ENCODE measurements around the gene RAB18.

RAB18 gene

GRCh38 chr10:27547047-27547446 lies 42.9 kb downstream of the RAB18 start:
- no peak for DNase-seq (ENCODE audit: low read depth)

- no peak for DNase-seq (ENCODE audit: low read depth)
Measured at GRCh38 chr10:27547482-27547881, 43.4 kb downstream of the RAB18 start.

- DNase-seq (ENCODE audit: low read depth) = no peak
Measured at GRCh38 chr10:27550823-27551222, 46.7 kb downstream of the RAB18 start.

- peak; percentile 69 for DNase-seq (ENCODE audit: low read depth)
Measured at GRCh38 chr10:27558612-27559020, 54.5 kb downstream of the RAB18 start.

DNA sequence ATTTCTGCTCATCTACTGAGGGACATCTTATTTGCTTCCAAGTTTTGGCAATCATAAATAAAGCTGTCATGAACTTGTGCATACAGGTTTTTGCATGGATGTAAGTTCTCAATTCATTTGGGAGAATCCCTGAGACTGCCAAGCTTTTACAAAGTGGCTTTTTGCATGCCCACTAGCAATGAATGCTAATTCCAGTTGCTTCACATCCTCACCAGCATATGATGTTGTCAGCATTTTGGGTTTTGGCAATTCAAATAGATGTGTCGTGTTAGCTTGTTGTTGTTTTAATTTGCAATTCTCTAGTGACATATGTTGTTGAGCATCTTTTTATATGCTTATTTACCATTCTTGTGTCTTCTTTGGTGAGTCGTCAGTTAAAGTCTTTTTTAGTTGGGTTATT lies 57.2 kb downstream of the RAB18 start:
- DNase-seq (ENCODE audit: low read depth) = no peak

DNA sequence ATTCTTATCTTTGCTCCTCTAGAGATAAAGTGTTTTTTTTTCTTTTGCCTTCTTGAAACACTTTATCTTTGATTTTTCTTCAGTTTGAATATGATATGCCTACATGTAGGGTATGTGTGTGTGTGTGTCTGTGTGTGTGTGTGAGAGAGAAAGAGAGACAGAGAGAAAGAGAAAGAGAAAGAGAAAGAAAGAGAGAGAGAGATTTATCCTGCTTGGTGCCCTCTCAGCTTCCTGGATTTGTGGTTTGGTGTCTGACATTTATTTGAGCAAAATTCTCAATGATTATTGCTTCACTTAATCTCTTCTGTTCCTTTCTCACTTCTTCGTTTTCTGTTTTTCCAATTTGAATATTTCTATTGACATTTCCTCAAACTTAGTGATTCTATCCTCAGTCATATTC lies 60.3 kb downstream of the RAB18 start:
- DNase-seq (ENCODE audit: low read depth) = no peak

GRCh38 chr10:27564880-27565279 lies 60.8 kb downstream of the RAB18 start:
- no peak for DNase-seq (ENCODE audit: low read depth)

- DNase-seq (ENCODE audit: low read depth) = peak; percentile 2
Measured at GRCh38 chr10:27568196-27569175, 64.4 kb downstream of the RAB18 start.

- no peak for DNase-seq (ENCODE audit: low read depth)
Measured at GRCh38 chr10:27569946-27570345, 65.8 kb downstream of the RAB18 start.

DNA sequence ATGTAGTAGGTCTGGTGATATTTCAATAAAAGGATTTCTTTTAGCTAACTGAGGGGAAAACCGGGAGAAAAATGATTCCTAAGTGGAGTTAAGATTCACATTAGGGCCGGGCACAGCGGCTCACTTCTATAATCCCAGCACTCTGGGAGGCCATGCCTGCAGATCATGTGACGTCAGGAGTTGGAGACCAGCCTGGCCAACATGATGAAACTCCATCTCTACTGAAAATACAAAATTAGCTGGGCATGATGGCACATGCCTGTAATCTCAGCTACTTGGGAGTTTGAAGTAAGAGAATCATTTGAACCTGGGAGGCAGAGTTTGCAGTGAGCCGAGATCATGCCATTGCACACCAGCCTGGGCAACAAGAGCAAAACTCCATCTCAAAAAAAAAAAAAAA lies 72.9 kb downstream of the RAB18 start:
- peak; percentile 30 for DNase-seq (ENCODE audit: low read depth)

DNA sequence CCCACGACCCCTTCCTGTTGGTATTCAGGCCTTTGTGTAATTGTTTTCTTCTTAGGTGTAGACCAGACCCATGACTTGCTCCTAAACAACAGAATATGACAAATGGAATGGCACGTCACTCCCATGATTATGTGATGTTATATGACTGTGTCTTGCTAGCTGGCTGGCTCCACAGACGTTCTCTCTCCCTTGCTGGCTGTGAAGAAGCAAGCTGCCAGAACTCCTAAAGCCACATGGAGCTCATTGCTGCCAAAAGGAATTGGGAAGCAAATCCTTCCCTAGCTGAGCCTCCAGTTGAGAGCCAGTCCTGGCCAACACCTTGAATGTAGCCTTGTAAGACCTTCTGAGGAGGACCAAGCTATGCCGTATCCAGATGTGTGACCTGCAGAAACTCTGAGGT lies 74.2 kb downstream of the RAB18 start:
- no peak for DNase-seq (ENCODE audit: low read depth)

DNA sequence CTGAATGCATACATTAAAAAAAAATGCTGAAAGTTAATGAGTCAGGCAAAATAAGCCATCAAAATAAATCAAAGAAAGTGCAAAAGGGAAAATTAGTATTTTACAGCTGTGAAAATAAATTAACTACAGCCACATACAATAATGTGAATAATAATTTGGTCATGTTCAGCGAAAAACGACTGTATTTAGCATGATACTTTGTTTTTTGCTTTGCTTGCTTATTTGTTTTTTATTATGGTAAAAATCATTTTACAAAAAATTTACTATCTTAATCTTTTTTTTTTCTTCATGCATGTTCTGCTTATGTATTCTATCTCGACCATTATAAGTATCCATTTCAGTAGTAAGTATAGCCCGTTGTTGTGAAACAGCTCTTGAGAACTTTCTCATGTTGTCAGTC lies 77.1 kb downstream of the RAB18 start:
- no peak for DNase-seq (ENCODE audit: low read depth)

DNA sequence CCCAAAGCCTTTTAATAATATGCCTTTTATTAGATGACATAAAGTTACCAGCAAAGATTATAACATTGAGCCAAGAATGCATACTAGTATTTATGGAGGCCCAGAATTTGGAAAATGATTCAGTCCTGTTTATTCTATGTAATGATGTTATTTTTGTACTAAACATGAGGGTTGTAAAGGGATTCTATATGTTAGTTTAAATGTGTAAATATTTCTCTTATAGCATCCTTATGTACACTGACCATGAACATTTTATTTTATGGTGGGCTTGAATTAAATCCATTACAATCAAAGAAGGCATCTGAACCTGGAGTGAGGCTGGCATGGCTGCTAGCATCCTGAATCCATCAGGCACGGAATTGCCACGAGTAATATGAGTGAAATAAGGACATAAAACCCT lies 80.2 kb downstream of the RAB18 start:
- DNase-seq (ENCODE audit: low read depth) = no peak
